ENCODE results near the gene TTLL10.

TTLL10 gene, protein sequence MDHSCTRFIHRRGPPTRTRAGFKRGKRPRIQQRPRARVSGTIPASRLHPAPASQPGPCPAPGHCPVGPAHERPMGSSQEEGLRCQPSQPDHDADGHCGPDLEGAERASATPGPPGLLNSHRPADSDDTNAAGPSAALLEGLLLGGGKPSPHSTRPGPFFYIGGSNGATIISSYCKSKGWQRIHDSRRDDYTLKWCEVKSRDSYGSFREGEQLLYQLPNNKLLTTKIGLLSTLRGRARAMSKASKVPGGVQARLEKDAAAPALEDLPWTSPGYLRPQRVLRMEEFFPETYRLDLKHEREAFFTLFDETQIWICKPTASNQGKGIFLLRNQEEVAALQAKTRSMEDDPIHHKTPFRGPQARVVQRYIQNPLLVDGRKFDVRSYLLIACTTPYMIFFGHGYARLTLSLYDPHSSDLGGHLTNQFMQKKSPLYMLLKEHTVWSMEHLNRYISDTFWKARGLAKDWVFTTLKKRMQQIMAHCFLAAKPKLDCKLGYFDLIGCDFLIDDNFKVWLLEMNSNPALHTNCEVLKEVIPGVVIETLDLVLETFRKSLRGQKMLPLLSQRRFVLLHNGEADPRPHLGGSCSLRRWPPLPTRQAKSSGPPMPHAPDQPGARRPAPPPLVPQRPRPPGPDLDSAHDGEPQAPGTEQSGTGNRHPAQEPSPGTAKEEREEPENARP

DNA sequence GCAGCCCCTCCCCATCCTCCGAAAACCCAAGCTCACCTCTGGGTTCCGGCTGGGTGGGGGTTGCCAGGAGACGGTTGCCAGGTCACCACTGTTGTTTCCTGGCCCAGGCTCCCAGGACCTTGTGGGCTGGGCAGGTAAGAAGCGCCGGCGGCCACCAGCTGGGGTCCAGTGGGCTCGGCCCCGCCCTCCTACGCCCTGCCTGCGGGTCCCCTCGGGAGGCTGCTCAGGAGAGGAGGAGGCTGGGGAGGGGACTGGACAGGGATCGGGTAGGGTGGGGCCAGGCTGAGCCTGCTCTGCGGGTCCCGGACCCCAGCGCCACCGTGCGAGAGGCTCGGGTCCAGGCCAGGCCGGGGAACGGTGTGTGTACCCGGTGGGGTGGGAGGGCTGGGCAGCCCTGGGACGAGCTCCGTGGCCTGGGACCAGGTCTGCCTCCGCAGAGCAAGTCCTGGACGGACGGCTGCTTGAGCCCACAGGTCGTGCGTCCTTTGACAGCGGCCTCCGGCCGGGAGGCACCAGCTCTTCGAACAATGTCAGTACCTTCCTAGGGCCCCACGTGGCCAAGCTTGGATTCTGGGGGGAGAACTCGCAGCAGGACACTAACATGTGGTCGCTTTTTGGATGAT, at the start of gene TTLL10:
Gene TTLL10 (plus strand): TSS at position 88 of the 623 bp plus-strand sequence. CDS start 5,336 bp downstream, outside the sequence.
- no peak for DNase-seq

DNA sequence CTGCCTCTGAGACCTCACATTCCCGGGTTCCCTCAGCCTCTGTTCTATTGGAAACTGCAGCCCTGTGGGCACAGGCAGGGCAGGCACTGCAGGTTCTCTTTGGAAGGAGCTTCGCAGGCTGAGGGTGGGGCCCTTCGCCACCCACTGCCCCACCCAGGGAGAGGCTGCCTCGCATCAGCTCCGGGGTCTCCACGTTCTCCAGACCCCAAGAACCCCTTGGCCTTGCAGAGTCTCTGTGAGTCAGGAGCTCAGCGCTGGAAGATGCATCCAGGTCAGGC, 49.2 kb upstream of the TTLL10 start:
- DNase-seq = no peak

DNA sequence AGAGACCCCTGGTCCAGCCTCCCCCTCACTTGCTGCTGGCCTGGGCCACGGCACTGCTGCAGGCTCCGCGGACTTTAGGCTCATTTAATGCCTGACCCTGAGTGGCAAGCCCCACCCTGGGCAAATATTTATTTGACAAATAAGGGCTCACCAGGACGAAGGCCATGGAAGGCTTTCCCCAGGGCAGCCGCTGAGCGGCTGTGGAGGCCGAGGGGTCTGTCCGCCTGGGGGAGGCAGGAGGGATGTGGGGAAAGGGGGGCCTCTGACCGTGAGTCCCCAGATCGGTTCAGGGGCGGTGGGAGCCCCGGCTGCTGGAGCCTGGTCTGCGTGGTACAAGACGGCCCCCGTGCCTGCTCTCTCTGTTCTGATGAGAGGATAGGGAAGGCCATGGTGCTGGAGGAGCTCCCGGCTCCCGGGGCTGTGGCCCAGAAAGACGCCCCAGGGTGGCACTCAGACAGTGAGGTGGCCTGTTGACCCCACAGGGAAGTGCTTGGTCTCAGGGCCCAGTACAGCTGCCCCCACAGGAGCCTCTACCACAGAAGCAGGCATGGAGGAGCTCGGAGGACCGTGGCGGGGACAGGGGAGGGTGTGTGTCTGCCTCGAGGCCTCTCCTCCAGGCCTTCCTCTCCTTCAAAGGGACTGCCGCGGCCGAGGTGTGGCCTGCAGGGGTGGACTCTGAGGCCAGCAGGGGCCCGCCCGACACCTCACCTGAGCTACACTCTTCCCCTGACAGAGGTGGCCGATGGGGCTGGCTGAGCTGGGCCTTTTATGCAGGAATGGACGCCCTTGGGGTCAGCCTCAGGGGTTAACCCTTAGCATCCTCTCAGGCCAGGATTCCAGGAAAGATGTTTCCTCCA, 48.7 kb upstream of the TTLL10 start:
- DNase-seq = no peak

DNA sequence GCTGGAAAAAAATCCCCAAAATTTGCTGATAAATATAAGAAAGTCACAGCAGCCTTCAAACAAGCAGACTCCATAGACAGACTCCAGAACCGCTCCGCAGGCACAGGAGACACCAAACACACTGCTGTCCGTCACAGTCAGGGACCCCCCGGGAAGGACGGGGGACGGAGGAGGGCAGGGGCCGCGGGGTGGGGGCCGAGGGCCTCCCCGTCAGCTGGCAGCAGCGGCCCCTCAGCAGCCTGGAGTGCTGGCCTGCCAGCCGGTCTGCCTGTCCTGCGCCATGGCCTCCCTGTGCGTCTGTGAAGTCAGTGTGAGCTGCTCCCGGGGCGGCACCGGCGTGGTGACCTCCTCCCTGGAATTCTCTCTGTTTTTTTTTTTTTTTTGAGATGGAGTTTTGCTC, 47.7 kb upstream of the TTLL10 start:
- DNase-seq = no peak

DNA sequence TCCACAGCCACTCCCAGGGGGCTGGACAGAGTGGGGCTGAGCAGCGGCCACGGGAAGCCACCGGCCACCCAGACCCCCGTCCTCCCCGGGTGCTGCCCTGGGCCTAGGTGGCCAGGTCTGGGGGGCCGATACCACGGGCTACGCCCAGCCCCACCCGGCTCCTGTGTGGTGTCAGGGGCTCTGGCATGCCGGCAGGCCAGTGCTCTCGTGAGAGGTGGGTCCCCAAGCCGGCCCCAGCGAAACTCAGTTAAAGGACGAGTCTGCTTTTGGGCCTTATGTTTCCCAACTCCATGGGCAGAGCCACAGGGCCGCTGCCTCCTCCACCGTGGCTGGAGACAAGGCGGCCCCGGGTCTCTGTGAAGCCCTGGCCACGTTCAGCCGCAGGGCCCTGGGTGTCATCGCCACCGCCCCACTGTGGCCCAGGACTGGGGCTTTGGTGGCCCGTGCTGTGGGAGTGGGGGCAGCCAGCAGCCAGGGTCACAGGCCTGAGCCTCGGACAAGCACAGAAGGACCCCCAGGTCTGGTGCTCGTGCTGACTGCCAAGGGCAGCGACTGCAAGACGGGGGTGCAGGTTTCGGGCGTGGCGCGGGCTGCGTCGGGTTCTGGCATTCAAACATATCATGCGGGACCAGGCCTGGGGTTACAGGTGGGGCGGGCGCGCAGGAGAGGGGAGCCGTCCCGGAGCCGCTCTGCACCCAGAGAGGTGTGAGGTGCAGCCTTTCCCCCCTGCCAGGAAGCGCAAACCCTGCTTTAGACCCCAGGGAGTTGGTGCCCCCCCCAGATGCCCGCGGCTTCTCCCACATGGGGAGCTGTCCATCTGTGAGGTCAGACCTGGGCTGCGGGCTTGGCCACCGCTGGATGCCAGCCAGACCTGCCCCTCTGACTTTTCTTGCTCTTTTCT, 45.9 kb upstream of the TTLL10 start:
- DNase-seq = no peak

DNA sequence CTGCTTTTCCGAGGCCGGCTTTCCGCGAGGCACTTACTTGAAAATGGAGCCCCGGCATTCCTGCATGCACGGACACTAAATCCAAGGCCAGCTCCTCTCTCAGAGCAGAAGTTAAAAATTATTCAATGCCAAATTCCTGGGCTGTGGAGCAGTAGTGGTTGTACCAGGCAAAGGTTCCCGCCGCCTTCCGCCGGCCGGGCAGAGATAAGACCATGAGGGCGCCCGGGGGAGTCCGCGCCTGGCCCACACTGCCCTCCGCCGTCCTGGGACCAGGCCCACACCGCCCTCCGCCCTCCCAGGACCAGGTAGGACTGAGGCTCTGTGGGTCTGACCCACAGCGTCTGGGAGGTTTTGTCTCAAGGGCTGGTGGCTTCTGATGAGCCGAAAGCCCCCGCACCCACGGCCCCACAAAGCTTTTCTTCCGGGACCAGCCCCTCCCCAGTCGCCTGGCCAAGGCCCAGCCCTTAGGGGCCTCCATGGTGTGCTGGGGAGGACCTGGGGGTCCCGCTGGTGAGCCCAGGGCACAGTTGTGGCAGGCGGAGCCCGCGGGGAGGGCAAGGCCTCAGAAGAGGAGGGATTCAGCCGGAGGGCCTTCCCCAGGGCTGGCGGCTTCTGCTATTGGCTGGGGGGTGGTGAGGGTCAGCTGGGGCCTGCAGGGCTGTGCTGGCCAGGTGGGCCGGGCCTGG, 45.1 kb upstream of the TTLL10 start:
- DNase-seq = no peak

DNA sequence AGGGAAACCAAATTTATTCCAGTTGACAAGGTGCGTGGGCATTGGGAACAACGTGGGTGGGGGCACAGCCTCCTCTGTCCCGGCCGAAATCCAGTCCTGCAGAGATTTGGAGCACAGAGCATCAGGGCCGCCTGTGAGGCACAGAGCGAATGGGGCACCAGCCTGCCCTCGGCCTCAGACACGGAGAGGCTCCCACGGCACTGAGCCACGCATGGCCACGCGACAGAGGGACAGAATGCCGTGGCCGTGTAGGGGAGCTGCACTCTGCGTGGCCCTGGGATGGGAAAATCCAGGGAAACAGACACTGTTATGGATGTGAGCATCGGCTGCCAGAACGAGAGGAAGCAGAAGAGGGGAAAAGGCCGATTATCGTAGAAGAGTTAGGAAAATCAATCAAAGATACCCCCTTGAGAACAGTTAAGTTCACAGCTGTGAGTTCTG, 44.3 kb upstream of the TTLL10 start:
- DNase-seq = no peak

DNA sequence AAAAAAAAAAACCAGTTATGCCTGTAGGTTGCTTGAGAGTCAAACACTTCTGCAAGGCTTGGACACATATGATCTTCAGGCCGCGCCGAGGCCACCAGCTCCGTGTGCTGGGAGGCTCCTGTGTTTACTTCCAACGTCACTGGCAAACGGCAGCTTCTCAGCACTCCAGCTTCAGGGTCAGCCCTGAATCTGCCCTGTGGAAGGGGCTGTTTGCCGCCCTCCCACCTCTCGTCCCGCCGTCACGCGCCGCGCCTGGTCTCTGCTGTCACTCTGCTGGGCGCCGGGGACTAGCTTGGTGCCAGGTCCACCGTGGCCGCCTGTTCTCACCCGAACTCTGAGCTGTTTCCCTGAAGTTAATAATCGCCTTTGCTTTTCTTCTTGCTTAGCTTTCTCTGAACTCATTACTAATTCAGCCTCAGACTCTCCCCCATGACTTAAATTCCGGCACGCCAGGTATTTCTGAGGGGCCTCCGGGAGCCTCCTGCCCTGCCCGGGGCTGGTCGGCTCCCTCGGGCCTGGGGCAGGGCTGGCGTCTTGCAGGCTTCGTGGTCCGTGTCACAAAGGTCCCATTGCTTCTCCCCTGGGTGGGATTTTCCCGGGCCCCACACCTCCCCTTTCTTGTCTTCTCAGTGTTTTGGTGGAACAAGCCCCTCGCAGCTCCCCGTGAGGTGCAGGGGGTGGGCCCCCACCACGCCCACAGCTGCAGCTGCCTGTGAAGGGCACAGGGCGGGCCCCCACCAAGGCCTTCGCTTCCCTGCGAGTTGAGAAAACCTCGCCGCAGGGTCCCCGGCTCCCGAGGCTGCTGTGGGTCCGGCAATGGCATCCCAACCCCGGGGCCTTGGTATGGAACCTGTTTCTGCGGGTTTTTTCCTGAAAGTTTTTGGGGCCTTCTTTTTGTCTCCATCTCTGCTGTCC, 43.2 kb upstream of the TTLL10 start:
- DNase-seq = no peak

DNA sequence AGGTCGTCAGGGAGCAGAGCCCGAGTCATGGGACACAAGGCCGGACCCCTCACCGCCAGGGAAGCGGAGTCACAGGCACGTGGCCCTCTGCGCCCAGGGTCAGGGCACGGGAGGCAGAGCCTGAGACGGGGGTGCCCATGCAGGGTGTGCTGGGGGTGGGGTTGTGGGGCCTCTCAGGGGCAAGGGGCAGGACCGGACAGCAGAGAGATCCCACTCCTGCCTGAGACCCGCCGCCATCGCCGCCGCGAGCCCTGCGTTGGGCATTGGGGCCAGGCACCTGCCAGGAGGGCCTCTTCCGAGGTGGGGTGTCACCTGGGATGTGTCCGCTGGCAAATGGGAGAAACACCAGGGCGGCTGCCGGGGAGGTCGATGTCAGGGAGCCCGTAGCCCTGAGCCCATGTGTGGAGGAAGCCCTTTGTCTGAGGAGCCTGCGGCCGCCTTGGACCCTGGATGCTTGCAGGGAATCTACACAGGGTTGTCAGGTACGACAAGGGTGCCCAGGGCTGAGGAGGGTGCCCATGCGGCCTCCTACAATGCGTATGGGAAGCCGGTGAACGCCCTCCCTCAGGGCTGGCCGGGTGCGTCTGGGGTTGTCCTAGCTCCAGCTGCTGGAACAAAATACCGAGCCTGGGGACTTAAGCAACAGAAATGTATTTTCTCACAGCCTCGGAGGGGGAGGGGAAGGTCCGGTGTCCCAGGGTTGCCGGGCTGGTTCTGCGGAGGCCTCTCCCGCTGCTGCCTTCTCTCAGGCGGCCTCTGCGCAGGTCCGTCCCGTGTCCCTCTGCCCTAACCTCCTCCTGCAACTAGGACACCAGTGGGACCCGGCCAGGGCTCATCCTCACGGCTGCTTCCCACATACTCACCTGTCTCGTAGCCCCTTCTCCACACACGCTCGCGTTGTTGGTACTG, 41.4 kb upstream of the TTLL10 start:
- no peak for DNase-seq

DNA sequence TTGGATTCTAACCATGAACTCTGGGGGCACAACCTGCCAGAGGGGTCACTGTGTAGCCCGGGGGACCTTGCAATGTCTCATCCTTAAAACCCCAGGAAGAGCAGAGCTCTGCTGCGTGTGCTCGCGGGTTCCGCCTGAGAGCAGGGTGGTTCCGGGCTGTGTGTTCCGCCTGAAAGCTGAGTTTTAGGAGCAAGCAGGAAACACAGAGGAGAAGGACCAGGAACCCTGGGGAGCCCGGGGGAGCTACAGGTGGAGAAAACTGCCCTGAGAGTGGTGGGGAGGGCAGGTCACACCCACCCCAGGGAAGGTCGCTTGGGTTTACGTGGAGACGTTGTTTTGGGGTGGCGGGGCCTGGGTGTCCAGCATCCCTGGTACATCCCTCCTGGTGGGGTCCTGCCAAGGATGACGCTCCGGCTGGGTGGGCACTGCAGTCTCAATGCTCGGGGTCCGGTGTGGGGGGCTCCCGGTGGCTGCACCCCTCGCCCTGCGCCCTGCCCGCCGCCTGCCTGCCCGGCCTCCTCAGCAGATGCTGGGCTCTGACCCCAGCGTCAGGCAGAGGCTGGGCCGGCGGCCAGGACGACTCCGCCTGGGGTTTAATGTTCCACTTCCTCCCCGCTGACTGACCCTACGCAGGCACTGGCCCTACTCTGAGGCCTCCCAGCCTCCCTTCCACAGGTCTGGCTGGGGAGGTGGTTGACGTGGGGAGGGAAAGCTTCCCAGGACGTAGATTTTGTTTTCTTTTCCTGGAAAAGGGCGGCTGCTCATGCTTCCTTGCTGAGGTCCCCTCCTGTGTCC, 40.5 kb upstream of the TTLL10 start:
- DNase-seq = no peak

DNA sequence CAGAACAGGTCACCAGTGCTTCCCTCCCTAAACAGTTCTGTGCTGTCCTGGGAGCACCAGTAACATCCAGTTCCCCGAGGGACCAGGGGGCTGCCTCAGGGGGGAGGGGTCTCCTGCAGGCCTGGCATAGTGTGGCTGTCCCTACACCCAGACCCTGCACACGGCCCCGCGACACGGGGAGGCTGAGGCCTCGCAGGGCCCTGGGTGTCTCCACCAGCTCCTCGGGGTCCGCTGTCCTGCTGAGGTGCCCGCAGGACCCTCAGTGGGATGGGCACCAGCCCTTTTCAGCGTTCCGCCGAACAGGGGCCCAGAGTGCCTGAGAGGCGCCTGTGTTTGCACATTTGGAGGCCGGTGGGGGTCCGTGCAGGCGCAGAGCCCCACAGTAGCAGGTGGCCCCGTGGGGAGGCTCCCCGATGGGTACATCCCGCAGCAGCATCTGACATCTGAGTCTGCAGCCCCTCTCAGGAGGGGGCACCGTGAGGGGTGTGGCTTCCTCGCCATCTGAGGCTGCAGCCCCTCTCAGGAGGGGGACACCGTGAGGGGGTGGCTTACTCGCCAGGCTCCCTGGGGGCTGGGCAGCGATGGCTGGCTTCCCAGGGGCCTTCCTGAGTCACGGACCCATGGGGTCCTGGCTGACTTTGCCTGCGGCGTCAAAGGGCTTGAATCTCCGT, 39.2 kb upstream of the TTLL10 start:
- DNase-seq = no peak

DNA sequence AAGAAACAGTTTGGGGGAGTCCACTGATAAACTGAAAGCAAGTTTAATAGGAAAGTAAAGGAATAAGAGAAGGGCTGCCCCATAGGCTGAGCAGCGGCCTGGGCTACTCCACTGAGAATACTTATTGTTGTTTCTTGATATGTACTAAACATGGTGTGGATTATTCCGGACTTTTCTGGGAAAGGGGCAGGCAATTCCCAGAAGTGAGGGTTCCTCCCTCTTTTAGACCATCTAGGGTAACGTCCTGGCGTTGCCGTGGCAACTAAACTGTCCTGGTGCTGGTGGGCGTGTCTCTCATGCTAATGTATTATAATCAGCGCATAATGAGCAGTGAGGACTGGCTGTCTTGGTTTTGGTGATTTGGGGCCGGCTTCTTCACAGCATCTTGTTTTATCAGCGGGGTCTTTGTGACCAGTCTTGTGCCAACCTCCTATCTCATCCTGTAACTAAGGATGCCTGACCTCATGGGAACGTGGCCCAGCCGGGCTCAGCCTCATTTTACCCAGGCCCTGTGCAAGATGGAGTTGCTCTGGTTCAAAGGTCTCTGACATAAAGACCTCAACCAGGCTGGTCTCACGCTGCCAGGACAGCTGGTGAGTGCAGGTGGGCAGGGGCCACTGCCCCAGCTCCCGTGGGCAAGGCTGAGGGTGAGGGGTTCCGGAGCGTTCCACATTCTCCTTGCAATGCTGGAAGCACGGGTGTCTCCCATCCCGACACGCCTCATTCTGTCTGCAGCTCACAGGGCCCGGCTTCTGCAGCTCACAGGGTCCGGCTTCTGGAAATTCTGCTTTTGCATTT, 38.1 kb upstream of the TTLL10 start:
- DNase-seq = no peak

DNA sequence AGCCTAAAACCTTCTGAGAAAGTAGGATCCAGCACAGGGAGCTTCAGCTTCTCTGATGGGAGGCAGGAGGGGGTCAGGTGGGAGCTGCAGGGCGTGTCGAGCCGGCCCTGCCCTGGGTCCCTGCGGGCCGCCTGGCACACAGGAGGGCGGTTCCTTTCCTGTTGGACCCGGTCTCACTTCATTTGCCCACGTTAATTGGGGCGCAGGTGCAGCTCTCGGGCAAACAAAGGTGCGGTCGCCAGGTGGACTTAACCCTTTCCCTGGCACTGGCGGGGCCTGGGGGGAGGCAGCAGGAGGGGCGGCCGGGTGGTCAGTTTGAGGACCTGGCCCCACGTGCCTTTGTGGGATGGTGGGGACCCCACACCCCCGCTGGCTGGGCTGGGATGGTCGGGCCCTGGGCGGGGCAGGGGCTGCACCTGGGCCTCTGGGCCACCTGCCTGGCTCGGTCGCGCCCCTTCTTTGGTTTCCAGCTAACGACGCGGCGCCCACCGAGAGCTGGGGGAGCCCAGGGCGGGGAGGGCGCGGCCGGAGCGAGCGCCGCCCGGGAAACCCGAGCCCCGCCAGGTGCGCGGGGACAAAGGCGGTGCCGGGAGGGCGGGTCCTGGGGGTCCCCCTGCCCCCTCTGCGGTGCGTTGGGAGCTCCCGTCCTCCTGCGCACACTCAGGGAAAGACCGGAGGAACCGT, 37.0 kb upstream of the TTLL10 start:
- no peak for DNase-seq

DNA sequence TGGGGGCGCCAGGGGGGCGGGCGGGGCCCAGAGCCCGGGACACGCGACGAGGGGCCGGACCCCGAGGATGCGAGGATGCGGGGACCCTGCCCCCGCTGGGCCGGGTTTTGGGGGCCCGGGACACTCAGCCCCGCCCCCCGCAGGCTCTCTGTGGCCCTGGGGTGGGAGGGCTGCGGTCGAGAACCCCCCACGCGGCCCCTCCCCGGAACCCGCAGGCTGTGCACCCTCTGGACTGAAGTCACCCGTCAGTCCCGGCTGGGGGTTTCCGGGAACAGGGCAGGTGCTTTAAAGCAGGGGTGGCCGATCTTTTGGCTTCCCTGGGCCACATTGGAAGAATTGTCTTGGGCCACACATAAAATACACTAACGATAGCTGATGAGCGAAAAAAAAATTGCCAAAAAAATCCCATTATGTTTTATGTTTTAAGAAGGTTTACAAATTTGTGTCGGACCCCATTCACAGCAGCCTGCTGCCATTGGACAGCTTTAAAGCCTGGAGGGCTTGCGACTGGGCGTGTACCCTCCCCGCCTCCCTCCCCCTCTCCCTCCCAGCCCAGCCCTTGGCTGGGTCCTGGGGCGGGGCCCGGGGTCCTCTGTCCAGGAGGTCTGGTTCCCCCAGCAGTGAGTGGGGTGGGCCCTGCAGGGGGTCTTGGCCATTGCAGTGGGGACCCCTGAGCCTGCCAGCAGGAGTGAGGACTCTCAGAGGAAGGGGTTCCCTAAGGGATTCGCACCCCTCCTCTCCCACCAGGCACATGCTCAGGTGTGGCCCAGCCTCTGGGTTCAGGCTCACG, 36.2 kb upstream of the TTLL10 start:
- no peak for DNase-seq

DNA sequence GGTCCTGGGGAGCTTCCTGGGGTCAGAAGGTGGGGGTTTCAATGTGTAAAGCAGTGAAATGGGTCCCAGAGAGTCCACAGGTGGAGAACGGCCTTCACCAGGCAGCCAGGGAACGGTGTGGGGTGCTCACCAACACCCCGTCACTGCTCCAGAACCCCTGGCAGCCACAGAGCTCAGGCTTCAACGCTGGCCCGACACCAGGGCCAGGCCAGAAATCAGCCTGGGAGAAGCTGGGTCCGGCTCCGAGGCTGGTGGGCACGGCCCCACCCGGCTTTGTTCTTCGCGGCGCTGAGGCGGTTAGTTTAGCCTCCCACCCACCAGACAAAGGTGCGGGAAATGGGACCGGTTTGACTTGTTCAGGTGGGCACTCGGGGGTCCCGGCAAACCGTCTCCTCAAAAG, 33.0 kb upstream of the TTLL10 start:
- DNase-seq = no peak
